Stimulated activated CD8-positive, alpha-beta memory T cell treated with anti-CD3 and anti-CD28 coated beads, Interleukin-12 subunit alpha, Interleukin-12 subunit beta, amount 100 ng/mL, for 4 hours (primary cell): ENCODE results near the gene PIM2.

Experiments used
- DNase-seq: peaks from one replicate; pipeline ENCODE4 v3.0.0-alpha.2; 2020; ENCODE audit warnings: low read depth

Gene PIM2

DNA sequence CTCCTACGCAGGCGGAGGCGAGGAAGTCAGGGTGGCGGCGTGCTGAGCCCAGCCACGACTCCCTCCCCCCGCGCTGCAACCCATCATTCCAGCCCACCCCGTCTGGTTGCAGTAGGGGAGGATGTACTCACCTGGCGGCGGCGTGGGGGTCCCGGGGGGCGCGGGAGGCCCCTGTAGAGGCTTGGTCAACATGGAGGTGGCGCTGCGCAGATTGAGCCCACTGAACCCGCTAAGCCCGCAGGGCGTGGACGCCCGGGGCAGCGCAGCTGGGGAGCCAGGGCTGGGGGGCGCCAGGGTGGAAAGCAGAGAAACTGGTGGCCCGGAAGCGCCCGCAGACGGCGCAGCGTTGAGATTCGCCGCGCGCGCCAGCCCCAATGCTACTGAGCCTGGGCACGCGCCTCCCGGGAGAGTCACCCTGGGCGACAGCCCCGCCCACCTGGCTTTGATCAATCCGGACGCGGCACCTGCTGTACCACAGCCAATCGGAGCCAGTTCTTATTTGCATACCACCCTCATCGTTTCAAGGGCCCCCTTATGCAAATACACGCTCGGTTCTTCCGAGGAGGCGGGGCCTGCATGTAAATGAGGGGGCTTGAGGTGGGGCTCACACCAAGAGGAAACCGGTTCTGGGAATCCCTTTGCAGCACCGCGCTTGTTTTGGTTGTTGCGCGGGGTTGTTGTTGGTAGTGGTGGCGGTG, at the start of gene PIM2:
TSS of gene PIM2 (minus strand) at position 382 of the 698 bp plus-strand sequence. CDS start at position 192, 190 bp downstream.
- DNase-seq = peak; percentile 77

DNA sequence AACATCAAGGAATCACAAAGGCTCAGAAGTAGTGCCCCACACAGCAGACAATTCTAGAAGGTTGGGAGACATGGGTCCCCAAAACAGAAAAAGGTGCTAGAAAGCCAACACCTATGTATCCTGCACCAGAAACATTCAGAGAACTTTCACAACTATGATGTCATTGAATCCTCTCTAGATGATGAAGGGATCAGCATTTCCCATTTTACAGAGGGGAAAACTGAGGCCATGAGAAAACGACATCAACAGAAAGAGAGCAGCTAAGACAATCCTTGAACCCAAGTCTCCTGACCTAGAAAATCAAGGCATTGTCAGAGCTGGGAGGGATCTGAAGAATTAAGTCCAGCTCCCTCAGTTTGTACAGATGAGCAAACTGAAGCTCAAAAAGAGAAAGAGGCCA, 49.6 kb upstream of the PIM2 start:
- no peak for DNase-seq

DNA sequence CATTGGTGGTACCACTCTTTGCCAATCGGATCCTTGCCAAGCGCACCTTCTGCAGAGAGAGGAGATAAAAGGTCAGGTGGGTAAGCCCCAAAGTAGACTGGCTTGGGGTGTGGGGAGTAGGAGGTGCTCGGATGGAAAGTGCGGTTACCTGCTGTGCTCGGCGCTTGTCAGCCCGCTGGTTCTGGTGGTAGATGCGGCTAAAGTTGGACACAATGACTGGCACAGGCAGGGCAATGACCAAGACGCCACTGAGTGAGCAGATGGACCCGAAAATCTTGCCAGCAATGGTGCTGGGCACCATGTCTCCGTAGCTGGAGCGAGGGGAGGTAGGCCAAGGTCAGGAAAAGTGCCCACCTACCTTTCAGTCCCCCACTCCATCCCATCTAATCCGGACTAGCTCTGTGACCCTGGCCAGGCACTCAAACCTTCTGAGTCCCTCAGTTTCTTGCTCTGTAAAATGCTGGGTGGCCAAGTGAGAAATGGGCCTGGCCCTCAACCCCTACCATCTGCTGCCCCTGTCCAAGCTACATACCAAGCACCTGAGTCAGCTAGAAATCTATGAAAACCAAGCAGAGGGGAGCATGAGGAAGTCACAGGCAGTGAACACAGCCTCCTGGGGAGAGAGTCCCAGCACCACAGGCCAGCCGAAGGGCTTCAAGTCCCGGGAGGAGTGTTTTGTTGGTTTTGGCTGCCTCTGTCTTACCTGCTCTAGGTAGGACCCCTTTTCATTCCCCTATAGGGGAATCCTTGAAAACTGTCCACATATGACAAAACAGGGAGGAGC, 48.2 kb upstream of the PIM2 start:
- DNase-seq = no peak

- no peak for DNase-seq
Measured at GRCh38 chrX:48965959-48966358, 47.1 kb upstream of the PIM2 start.

- no peak for DNase-seq
Measured at GRCh38 chrX:48961585-48962091, 42.8 kb upstream of the PIM2 start.

GRCh38 chrX:48960291-48960690, 41.5 kb upstream of the PIM2 start:
- no peak for DNase-seq

- DNase-seq = no peak
Measured at GRCh38 chrX:48958635-48959094, 39.8 kb upstream of the PIM2 start.

GRCh38 chrX:48957827-48958634, 39.2 kb upstream of the PIM2 start:
- peak; percentile 86 for DNase-seq

DNA sequence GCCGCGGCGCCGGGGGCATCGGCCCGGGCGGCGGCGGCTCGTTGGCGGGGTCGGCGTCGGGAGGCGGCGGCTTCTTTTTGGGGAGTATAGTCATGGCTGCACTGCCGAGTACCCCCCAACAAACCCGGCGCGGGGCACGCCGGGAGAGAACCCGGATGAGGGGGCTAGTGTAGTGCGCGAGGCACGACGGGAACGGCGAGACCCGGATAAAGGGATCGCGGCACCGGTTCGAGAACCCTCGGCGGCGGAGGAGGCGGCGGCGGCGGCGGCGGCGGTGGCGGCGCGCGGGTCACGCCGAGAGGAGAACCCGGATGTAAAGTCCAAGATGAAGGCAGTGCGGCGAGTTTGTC, 38.6 kb upstream of the PIM2 start, which contains the start of gene OTUD5:
TSS of gene OTUD5 (minus strand) at position 131 of the 350 bp plus-strand sequence. CDS start at position 94, 37 bp downstream.
- peak; percentile 61 for DNase-seq

GRCh38 chrX:48956728-48957414, 38.0 kb upstream of the PIM2 start:
- peak; percentile 43 for DNase-seq

DNA sequence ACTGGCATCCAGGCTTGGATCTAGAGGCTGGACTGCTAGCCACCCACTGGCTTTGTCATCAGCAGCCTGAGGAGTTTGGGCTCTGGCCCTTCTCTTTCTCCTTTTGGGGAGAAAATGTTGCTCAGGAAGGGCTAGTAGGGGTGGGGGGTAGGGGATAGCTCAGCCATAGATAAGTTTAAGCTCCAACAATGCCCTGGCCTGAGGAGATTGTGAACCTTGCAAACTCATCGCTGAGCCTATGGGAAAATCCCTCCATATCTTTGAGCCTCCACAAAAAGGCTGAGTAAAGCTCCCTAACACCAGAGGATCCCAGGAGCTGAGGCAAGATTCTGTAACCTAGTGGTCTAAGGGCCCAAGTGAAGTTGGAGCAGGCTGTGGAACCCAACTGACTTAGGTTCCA, 29.8 kb upstream of the PIM2 start:
- DNase-seq = no peak

DNA sequence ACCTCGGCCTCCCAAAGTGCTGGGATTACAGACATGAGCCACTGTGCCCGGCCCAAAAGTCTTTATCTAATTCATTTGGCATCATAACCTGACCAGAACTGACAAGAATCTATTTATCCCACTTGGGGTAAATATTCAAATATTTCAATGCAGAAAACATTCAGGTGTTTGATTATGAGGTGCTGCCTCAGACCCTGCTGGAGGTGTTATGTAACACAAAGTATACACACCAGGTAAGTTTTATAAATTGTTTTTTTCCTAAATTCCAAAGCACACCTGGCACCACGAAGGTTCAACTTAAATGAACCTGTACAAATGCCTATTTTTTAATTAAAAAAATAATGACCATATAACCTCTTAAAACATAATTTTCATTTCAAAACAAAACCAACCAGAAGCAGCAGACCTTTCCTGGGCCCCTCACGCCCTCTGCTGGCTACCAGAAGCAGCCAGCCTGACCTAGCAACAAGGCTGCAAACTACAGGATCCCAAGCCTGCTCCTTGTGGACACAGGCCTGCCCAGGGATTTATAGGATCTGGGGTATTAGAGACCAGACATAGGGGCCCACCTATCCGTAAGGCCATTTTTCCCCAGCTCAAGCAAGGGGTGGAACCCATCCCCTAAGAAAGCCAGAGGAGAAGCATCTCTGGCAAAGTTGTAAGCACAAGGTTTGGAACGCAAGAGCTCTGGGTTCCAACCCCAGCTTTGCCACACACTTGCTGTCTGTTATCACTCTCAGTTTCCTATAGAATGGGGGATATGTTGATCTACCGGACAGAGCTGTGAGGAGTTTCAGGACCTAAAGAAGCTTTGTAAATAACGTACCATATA, 26.9 kb upstream of the PIM2 start:
- no peak for DNase-seq

DNA sequence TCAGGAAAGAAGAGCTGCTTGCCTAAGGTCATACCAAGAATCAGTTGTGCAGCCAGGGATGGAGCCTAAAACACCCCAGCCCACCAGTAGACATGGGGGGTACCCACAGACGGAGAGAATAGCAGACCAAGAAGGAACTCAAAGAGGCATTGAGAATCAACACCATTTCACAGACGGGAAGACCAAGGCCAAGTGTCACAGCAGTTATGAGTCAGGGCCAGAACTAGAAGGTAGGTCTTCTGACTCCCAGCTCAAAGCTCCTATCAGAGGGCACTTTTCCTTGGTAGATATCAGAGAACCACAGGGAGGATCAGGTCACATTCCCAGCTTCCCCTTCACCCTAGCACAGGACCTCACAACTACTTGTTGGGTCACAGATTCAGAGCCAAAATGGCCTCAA, 24.1 kb upstream of the PIM2 start:
- DNase-seq = no peak

- no peak for DNase-seq
Measured at GRCh38 chrX:48940404-48940955, 21.7 kb upstream of the PIM2 start.

- DNase-seq = no peak
Measured at GRCh38 chrX:48939524-48940228, 20.9 kb upstream of the PIM2 start.

- no peak for DNase-seq
Measured at GRCh38 chrX:48938721-48939425, 20.0 kb upstream of the PIM2 start.

GRCh38 chrX:48937054-48937907, 18.5 kb upstream of the PIM2 start:
- DNase-seq = peak; percentile 81

DNA sequence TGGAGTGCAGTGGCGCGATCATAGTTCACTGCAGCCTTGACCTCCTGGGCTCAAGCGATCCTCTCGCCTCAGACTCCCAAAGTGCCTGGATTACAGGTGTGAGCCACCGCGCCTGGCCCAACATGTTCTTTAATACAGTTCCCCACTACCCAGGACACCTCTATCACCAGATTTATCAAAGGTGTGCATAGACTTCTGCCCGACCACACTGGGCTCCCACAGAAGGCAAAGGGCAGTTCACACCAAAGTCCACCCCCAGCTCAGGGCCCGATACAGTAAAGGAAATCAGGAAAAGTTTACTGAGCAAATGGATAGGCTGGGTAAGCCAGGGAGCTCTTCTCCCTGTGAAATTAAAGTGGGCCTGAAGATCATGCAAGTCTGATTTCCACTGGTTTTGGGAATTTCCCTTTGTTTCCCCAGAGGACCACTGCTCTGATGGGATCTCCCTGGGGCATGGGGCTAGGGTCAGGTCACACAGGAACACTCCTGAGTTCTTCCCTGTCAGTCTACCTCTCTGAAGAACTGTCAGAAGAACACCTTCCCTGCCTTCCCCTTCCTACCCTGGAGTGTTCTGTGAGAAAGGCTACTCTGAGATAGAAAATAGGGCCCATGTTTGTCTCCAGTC, 17.7 kb upstream of the PIM2 start:
- no peak for DNase-seq
